HL-60/S4 (cell line): ENCODE results near the gene MIPOL1.
"Not testable (repeated sequence)": the region's sequence is repeated elsewhere in the genome, so short reads cannot be mapped to it uniquely, and the experiment has no call there.

Experiments used
- in situ Hi-C: fragments of 300-500 bp; cut with MboI; formaldehyde crosslinking; loops from 2 replicates; pipeline ENCODE4 v1.14.3; 2022; ENCODE audit warnings: low sequenced_read_pairs

MIPOL1 gene, protein sequence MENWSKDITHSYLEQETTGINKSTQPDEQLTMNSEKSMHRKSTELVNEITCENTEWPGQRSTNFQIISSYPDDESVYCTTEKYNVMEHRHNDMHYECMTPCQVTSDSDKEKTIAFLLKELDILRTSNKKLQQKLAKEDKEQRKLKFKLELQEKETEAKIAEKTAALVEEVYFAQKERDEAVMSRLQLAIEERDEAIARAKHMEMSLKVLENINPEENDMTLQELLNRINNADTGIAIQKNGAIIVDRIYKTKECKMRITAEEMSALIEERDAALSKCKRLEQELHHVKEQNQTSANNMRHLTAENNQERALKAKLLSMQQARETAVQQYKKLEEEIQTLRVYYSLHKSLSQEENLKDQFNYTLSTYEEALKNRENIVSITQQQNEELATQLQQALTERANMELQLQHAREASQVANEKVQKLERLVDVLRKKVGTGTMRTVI

DNA sequence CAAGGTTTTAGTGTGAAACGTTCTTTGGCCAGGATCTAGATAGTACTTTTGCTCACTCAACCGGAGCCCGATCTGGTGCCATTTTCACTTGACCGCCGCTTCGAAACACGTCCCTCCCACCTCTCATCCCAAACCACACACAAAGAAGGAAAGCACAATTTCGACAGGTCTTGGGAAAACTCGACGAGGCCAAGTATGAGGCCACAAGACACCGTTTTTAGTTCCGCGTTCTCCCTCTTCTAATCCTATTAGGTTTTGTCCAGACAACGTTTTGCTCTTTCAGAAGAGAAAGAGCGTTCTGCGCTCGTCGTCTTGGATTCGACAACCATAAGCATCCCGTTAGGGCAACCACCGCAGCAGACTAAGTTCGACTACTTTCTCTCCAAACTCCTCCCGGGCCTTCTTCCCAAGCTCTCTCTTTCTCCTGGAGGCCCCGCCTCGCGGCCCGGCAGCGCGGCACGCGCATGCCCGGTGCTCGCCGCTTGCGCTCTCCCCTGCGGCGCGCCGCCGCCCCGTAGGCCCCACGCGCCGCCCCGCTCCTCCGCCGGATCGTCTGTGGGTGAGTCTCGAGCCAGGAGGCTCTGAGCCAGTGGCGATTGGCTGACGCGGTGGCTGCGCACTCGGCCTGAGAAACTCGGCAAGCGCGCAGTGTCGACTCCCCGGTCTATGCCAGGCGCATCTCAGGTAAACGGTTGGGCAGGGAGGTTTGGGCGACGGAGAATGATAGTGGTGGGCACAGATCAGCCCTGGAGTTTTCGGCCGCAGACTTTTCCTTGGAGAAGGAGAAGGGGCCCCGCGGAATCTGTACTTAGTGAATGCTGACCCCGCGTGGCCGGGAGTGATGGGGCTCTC lies at the start of gene MIPOL1:
Gene MIPOL1, plus strand, starts transcription at position 517 of the 852 bp plus-strand sequence. CDS start 49,952 bp downstream, outside the sequence.
- in situ Hi-C loops, result no loop called here

DNA sequence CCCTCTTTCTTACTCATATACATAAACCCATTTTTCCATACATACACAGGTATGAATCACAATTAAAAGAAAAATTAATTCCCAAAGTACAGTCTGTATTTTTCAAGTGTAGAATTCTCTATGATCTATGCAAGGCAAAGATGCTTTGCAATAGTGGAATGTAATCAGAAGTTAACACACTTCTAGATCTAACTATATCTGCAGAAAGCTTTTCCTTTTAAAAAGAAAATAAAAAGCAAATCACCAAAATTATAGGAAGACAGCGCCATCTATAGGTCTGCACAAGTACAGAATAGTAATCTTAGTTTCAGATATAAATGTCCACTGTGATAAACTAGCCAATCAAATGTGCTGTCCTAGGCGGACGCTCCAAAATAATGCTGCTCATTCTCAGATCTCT lies 47.3 kb upstream of the MIPOL1 start:
- in situ Hi-C loops, result loop anchor here (25.0 kb wide), 1 partner anchor 1263 kb away; no protein-coding TSS in a partner anchor

DNA sequence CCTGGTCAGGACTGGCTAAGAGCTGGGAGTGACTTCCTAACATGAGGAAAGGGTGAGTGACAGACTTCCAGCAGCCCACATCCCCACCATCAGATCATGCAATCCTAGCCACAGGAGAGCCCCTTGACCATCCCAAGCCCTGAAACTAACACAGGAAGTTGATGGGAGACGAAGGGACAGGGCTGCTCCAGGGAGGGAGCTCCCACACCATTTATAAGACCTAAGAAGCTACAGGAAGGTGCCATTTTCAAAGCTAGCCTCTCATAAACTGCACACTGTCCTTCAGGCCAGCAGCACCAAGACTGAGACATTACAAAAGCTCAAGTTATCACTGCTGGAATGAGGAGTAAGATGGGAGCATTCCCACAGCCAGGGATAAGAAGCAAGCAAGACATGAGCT lies 44.7 kb upstream of the MIPOL1 start:
- in situ Hi-C loops, result loop anchor here (25.0 kb wide), 1 partner anchor 1266 kb away; no protein-coding TSS in a partner anchor

DNA sequence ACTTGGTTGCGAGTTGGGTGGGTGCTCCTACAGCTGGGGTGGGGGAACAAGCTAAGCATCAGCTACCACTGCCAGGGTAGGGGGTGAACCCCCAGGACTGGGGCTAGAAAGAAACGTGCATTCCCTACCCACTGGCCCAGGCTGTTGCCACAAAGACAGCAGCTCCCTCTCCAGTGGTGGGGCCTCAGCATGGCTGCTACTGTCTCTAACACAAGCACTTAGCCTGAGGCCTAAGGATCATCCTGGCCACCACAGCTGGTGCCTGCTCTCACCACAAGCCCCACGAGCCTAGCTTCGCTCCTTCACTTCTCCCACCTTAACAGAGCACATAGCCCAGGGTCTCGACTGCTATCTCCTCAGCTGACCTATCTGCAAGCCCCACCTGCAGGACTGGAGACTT lies 44.3 kb upstream of the MIPOL1 start:
- in situ Hi-C loops, result loop anchor here (25.0 kb wide), 1 partner anchor 1266 kb away; no protein-coding TSS in a partner anchor

DNA sequence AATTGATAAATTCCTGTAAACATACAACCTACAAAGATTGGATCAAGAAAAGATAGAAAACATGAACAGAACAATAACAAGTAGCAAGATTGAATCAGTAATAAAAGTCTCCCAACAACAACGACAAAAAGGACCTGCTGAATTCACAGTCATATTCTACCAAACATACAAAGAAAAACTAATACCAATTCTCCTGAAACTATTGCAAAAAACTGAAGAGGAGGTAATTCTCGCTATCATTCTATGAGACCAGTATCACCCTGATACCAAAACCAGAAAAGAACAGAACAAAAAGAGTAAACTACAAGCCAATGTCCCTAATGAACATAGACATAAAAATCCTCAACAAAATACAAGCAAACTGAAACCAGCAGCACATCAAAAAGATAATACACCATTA lies 39.8 kb upstream of the MIPOL1 start:
- in situ Hi-C loops, result loop anchor here (25.0 kb wide), 1 partner anchor 1271 kb away; no protein-coding TSS in a partner anchor

DNA sequence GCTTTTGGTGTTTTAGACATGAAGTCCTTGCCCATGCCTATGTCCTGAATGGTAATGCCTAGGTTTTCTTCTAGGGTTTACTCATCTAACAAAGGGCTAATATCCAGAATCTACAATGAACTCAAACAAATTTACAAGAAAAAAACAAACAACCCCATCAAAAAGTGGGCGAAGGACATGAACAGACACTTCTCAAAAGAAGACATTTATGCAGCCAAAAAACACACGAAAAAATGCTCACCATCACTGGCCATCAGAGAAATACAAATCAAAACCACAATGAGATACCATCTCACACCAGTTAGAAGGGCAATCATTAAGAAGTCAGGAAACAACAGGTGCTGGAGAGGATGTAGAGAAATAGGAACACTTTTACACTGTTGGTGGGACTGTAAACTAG lies 35.4 kb upstream of the MIPOL1 start:
- in situ Hi-C loops, result loop anchor here (25.0 kb wide), 1 partner anchor 1275 kb away; no protein-coding TSS in a partner anchor

DNA sequence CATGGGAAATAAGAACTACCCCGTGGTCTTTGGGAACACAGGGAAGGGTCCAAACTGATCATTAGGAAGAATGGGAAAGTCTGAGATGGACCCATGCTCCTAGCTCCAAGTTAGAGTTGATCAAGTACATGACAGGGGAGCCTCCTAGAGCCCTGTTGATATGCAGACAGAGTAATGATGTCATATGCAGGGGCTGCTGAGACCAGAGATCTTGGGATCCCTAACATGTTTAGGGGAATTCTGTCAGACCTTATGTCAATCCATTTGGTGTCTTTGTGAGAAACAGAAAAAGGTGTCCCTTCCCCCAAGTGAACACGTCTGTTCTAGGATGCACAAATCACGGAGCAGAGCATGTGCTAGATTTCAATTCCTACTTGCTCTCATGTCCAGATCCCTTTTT lies 31.9 kb upstream of the MIPOL1 start:
- in situ Hi-C loops, result loop anchor here (25.0 kb wide), 1 partner anchor 1278 kb away; no protein-coding TSS in a partner anchor

DNA sequence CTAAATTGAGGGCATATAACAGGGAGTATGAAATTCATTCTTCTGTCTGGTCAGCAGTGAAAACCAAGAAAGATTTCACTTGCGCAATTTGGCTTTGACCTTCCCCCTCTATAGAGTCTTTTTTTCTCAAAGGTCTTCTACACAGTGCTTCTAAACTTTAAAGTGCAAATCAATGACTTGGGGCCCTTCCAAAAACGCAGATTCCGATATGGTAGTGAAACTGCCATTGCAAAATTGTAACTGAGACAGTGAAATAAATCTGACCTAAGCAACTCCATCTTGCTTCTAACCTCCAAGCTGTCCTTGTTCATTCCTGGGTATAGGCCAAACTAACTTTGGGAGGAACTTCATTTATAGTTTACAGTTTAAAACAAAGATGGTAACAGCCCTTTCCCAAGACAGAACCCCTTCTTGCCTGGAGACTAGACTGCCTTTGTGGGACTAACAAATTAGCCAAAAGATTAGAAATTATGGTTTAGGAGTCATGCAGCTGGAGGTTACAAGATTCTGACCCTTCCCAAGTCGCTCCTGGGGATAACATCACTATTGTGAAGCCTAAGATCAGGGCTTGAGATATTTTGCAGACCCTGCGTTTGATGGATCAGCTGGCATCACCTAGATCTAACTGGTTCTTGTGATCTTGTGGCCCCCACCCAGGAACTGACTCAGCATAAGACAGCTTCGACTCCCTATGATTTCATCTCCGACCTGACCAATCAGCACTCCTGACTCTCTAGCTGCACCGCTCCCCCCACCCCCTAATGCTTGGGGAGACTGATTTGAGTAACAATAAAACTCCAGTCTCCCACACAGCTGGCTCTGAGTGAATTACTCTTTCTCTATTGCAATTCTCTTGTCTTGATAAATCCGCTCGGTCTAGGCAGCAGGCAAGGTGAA lies 30.3 kb upstream of the MIPOL1 start:
- in situ Hi-C loops, result loop anchor here (25.0 kb wide), 1 partner anchor 1280 kb away; no protein-coding TSS in a partner anchor

DNA sequence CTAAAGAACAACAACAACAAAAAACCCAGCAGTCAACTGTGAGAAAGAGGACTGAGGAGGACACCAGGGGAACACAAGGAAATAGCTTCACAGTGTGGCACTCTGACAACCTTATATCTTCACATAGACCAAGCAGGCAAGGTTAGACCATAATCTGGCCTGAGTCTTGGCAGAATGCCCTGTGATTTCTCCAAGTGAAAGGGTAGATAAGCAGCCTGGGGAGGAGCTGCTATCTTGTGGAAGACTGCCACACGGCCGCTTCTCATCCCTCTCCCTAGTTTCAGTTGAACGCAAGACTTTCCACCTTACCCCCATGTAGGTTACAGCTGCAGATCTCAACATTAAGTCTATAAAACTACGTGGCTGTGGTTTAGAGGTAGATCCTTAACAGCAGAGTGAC lies 29.0 kb upstream of the MIPOL1 start:
- in situ Hi-C loops, result loop anchor here (25.0 kb wide), 1 partner anchor 1281 kb away; no protein-coding TSS in a partner anchor

DNA sequence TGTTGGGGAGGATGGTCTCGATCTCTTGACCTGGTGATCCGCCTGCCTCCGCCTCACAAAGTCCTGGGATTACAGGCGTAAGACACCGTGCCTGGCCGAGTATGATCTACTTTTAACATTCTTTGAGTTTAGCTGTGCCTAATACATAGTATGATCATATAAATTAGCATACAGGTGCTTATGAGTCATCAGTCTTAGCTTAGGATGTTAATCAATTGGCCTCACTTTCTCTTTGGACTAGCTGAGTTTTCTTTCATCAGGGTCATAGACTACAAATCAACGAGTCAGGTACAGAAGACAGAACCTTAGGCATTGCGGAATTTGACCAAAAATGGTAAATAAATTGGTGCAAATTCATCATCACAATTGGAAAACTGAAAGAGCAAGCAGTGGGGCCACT lies 27.5 kb upstream of the MIPOL1 start:
- in situ Hi-C loops, result loop anchor here (25.0 kb wide), 1 partner anchor 1283 kb away; no protein-coding TSS in a partner anchor

DNA sequence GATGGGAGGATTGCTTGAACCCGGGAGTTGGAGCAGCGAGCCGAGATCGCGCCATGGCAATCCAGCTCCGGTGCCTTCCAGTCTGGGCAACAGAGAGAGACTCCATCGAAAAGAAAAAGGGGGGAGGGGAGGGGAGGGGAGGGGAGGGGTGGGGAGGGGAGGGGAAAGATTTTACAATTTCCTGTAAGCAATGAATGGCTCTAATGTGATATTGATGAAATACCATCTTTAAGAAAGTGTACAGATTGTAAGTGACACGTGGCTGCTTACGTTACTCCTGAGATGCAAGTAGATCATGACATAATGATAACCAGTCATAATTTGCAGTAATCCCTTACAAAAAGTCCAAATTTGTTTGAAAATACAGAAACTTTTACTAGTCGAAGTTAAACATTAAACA lies 26.7 kb upstream of the MIPOL1 start:
- in situ Hi-C loops, result loop anchor here (25.0 kb wide), 1 partner anchor 1284 kb away; no protein-coding TSS in a partner anchor

DNA sequence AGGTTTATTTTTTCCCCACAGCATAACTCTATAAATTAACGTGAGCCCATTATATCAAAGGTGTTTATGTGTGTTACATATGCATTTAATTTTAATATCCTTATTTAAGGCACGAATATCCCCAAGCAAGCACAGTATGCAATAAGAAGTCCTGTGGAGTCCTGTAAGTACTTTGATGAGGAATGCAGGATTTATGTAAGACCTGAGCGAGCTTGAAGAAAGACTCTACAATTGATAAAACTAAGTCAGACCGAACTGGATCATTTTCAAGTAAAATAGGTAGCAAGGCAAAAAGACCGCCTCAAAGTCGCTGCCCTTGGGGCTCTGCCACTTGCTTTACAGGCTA lies 26.1 kb upstream of the MIPOL1 start:
- in situ Hi-C loops, result loop anchor here (25.0 kb wide), 1 partner anchor 1284 kb away; no protein-coding TSS in a partner anchor

DNA sequence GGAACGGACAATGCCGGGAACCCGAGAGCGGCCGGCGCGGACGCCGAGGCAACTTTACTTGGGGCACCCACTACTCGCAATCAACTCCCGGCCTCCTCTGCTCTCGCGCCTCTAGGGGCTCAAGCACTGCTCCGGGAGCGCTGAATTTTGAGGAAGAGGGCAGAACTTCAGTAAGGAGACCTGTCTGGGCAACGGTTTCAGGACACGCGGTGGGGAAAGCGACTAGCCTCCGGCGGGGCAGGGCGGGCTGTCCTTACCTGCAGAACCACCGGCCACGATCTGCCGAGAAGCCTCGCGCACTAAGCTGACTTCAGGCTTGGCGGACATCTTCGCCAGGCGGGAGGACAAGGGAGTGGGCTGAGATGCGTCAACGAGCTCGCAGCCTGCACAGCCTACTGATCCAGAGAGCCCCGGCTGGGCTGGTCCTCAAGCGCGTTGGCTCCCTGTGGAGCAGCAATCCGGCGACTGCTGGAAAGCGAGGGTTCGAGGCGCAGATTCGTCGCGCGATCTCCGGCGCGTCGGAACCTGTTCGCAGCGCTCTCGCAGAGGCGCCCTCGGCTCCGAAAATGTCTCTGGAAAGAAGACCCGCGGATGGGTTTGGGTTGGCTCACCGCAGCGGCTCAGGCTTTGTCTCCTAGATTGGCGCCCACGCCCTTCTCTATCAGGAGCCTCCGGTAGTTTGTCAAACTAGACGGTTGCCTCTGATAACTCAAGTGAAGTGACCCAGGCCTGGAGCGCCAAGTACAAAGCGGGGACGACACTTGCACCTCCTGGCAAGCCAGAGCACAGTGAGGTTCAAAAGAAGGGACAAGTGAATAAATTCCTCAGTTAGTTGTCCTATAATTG lies 25.5 kb upstream of the MIPOL1 start, which contains the start of gene SLC25A21:
Gene SLC25A21, minus strand, starts transcription at position 583 of the 846 bp plus-strand sequence.
- in situ Hi-C loops, result loop anchor here (25.0 kb wide), 1 partner anchor 1285 kb away; no protein-coding TSS in a partner anchor

DNA sequence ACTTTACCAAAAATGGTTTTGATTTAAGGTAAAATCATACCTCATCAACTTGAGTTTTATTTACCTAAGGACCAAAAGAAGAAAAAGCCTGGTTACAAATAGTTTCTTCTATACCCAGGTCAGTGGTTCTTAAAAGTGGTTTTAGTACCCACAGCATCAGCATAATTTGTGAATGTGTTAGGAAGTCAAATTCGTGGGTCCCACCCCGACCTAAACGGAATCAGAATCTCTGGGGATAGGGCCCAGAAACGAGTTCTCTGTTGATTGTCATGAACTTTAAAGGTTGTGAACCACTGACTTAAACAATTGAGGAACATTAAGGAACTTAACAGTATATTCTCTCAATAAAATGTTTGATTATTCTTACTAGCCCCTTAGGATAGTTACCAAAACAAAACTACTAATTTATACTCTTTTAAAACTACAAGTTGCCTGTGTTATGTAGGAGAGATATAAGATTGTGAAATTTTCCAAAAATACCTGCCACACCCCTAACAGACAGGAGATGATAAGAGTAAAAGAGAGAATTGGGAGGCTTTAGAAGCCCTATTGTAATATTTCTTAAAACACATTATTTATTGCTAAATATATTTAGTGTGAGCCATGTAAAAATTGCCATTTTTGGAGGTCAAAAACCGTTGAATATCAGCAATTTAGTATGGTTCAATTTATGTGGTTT lies 24.7 kb upstream of the MIPOL1 start:
- in situ Hi-C loops, result loop anchor here (25.0 kb wide), 1 partner anchor 1286 kb away; no protein-coding TSS in a partner anchor

DNA sequence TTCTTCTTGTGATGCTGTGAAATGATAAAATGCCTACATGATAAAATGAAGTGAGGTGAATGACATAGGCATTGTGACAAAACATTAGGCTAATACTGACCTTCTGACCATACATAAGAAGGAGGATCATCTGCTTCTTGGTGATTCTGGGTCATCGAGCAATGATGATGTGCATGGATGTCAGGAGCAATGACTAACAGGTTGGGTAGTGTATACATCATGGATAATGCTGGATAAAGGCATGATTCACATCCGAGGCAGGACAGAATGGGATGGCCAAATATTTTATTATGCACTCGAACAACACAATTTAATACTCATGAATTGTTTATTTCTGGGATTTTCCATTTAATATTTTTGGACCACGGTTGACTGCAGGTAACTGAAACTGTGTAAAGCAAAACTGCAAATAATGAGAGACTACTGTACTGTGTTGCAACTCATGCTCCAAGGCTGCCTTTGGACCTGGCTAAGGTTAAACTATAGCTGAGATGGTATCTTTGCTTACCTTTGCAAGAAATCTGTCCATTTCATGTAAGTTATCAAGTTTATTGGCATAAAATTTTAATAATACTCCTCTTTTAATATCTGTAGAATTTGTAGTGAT lies 17.7 kb upstream of the MIPOL1 start:
- in situ Hi-C loops, result no loop called here

DNA sequence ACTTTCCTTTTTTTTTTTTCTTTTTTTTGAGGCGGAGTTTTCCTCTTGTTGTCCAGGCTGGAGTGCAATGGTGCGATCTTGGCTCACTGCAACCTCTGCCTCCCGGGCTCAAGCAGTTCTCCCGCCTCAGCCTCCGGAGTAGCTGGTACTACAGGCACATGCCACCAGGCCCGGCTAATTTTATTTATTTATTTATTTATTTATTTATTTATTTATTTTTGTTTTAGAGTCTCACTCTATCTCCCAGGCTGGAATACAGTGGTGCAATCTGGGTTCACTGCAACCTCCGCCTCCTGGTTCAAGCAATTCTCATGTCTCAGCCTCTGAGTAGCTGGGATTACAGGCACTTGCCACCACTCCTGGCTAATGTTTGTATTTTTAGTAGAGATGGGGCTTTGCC lies 16.9 kb upstream of the MIPOL1 start:
- in situ Hi-C loops, result not testable (repeated sequence)

DNA sequence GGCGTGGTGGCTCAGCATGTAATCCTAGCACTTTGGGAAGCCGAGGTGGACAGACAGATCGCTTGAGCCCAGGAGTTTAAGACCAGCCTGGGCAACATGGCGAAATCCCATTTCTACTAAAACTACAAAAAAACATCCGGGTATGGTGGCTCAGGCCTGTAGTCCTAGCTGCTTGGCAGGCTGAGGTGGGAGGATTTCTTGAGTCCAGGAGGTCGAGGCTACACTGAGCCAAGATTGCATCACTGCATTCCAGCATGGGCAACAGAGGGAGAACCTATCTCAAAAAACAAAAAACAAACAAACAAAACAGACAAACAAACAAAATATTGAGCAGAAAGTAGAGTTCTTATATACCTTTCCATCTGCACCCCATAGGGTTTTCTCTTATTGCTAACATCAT lies 16.3 kb upstream of the MIPOL1 start:
- in situ Hi-C loops, result no loop called here

DNA sequence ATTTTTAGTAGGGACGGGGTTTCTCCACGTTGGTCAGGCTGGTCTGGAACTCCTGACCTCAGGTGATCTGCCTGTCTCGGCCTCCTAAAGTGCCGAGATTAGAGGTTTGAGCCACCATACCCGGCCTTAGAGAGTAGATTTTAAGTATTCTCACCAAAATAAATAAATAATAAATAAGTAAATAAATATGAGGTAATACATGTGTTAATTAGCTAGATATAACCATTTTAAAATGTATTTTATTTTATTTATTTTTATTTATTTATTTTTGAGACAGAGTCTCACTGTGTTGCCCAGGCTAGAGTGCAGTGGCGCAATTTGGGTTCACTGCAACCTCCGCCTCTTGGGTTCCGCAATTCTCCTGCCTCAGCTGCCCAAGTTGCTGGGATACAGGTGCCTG lies 13.2 kb upstream of the MIPOL1 start:
- in situ Hi-C loops, result not testable (repeated sequence)
